GM08714 (cell line): ENCODE measurements around the gene PTPN5.
"Not testable (repeated sequence)": the region's sequence is repeated elsewhere in the genome, so short reads cannot be mapped to it uniquely, and the experiment has no call there.

ENCODE experiments used
- H3K4me3 ChIP-seq: fragments of 200-500 bp; sonication (Bioruptor generic); 2 replicates; pipeline ENCODE4 v1.5.1; 2014; ENCODE audit warnings: mild to moderate bottlenecking, low read length, inconsistent platforms
- ZNF274 ChIP-seq: IDR thresholded peaks from 2 replicates; pipeline ENCODE4 v1.6.1; 2012; ENCODE audit warnings: mild to moderate bottlenecking, low read depth, low read length

PTPN5 gene

GRCh38 chr11:18701614-18702216 is 89.9 kb downstream of the PTPN5 start:
- TF ChIP-seq ZNF274: no peak

GRCh38 chr11:18700872-18701271 is 90.7 kb downstream of the PTPN5 start:
- H3K4me3 ChIP-seq: no peak overlapping the region
- no peak for TF ChIP-seq ZNF274

More at GRCh38 chr11:18701614-18702216, 89.9 kb downstream of the PTPN5 start:
- no peak overlapping the region for H3K4me3 ChIP-seq

DNA sequence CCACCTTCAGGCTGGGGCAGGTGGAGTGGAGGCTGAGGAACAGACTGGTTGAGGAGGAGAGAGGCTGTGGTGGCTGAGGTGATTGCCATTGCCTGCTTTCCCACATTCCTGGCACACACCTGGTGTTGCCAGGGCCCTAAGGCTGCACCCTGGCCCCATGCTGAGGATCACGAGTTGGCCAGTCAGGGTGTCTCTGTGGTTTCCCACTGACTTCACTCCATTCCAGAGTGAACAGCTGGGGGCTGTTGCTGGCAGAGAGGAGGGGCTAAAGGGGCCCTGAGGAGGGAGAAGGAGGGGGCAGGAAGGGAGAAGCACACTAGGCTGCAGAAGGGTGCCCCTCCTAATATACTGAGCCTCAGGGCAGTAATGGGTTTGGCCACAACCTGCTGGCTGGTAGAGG is 91.2 kb downstream of the PTPN5 start:
- TF ChIP-seq ZNF274: no peak
- H3K4me3 ChIP-seq: no peak overlapping the region

GRCh38 chr11:18699848-18700261 is 91.7 kb downstream of the PTPN5 start:
- TF ChIP-seq ZNF274: no peak
- no peak overlapping the region for H3K4me3 ChIP-seq

- TF ChIP-seq ZNF274: no peak
- H3K4me3 ChIP-seq: peak overlapping the region; percentile 63; the same call in 1 of the 2 replicates
Observed at GRCh38 chr11:18699269-18699596, 92.4 kb downstream of the PTPN5 start.

GRCh38 chr11:18698341-18699268 is 93.0 kb downstream of the PTPN5 start, which contains the start of gene TMEM86A:
Gene TMEM86A, plus strand, starts transcription at chr11:18698779. Its CDS starts 108 bp downstream, at chr11:18698887.
- peak within 1 kb of the TSS; percentile 63; the same call in 1 of the 2 replicates for H3K4me3 ChIP-seq
- TF ChIP-seq ZNF274: no peak

DNA sequence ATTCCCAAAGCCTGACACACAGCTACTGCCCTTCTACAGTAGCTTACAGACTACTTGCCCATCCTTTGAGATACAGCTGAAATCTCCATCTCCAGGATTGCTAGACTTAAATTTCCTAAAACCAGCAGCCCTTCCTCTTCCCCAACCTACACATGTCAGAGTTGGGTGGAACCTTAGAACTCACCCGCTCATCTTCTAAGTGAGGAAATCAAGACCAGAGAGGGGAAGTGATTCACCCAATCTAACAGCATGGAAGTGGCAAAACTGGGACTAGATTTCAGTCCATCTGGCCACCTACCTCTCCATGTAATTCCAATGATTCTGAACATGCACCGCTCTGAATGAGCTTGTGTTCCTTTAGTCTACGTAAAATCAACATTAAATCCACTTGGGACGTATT is 94.0 kb downstream of the PTPN5 start:
- no peak overlapping the region for H3K4me3 ChIP-seq
- TF ChIP-seq ZNF274: no peak

- H3K4me3 ChIP-seq: no peak overlapping the region
- TF ChIP-seq ZNF274: no peak
Observed at GRCh38 chr11:18696638-18697225, 94.9 kb downstream of the PTPN5 start.

GRCh38 chr11:18692941-18693760 is 98.4 kb downstream of the PTPN5 start:
- H3K4me3 ChIP-seq: no peak overlapping the region
- TF ChIP-seq ZNF274: no peak

GRCh38 chr11:18691467-18692140 is 100.0 kb downstream of the PTPN5 start:
- not testable (repeated sequence) for H3K4me3 ChIP-seq

DNA sequence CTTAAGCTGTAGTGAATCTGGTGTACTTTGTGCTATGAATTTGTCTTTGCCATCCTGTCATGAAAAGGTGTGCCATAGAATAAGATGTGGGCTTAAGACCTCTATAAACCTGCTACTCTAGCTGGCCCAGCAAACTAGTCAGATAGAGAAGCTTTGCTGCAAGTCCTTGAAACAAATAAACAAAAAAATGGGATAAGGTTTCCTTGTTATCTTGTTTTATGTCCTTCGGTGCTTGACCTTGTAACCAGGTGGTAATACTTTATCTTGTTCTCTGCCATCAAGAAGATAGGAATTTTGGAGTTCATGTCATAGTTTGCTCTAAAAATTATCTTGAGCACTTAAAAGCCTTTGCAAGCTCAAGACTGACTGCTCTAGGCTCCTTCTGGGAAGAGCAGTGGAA is 107.3 kb downstream of the PTPN5 start:
- TF ChIP-seq ZNF274: no peak
- no peak overlapping the region for H3K4me3 ChIP-seq

GRCh38 chr11:18682466-18682865 is 109.1 kb downstream of the PTPN5 start:
- no peak for TF ChIP-seq ZNF274
- no peak overlapping the region for H3K4me3 ChIP-seq

DNA sequence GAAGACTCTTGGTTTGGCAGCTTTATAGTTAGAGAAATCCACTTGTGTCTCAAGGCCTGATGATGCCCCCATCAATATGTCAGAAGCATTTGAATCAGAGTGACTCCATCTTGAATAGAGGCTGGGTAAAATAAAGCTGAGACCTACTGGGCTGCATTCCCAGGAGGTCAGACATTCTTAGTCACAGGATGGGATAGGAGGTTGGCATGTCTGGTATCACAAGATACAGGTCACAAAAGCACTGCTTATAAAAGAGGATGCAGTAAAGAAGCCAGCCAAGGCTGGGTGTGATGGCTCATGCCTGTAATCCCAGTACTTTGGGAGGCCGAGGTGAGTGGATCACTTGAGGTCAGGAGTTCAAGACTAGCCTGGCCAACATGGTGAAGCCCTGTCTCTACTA is 109.6 kb downstream of the PTPN5 start:
- H3K4me3 ChIP-seq: not testable (repeated sequence)
